ENCODE data around the gene OR52R1. TPM values are rescaled to one million over a fixed set of nuclear protein-coding genes. Genes with fewer than 3 reads are reported as not detected.

The OR52R1 gene
- total and polyA plus RNA-seq, 2 donors (not counting 3 experiments of a cell fraction or from before 2014, with no cell fraction given) = not detected

GRCh38 chr11:4809246-4809645 is 5.1 kb upstream of the OR52R1 start:
- CTCF ChIA-PET = no interaction called here
- intact Hi-C loops (cut with micrococcal nuclease) = no loop called here
- no peak overlapping the region for H3K4me3 ChIP-seq (replicated peaks in 1 of 3; ENCODE audit: insufficient read depth in 1 of 3, low read depth in 1 of 3, low read length in 3 of 3)
- no peaks in the 10 kb centered on the region for H4K20me1 ChIP-seq (replicated peaks; ENCODE audit: control insufficient read depth, extremely low read depth, insufficient read depth, low read length)
- dilution Hi-C loops (cut with MboI; ENCODE audit: extremely low pct_ligation_motif_present, low sequenced_read_pairs) = no loop called here
- no peaks in the 10 kb centered on the region for H3K36me3 ChIP-seq (ENCODE audit: control insufficient read depth in 2 of 2, extremely low read depth in 1 of 2, insufficient read depth in 2 of 2, low read length in 2 of 2)
- no peaks in the 10 kb centered on the region for H3K4me1 ChIP-seq (ENCODE audit: control insufficient read depth, extremely low read depth, insufficient read depth, low read length)
- POLR2A ChIA-PET = no interaction called here
- H3K27ac ChIP-seq (ENCODE audit: insufficient read depth, low read depth, low read length) = no peak overlapping the region
- H3K9me3 ChIP-seq (replicated peaks; ENCODE audit: control insufficient read depth, insufficient read depth, low read length) = no peaks in the 10 kb centered on the region
- DNase-seq (ENCODE audit: low read depth, low spot score) (no peak), FAIRE-seq (no peak)
- H3K27me3 ChIP-seq (ENCODE audit: control insufficient read depth in 2 of 2, insufficient read depth in 2 of 2, low read length in 2 of 2) = no peaks in the 10 kb centered on the region
- H3K9ac ChIP-seq (replicated peaks; ENCODE audit: extremely low read depth, insufficient read depth, low read length) = no peak overlapping the region
- TF ChIP-seq GATA2 (IDR thresholded peaks at IDR 0.05; ENCODE audit: insufficient read depth, insufficient read length, low read depth, low read length) (no peak), MYC (IDR thresholded peaks at IDR 0.05; ENCODE audit: low read depth, low read length) (no peak), POLR2AphosphoS5 (IDR thresholded peaks at IDR 0.05; ENCODE audit: insufficient read depth, low read depth, low read length) (no peak), FOS (IDR thresholded peaks at IDR 0.05; ENCODE audit: borderline replicate concordance, insufficient read depth, low read length) (no peak), CTCF (IDR thresholded peaks at IDR 0.05; ENCODE audit: extremely low read depth in 1 of 2, insufficient read depth in 1 of 2, low read depth in 1 of 2, low read length in 2 of 2) (no peak), JUN (IDR thresholded peaks at IDR 0.05; ENCODE audit: borderline replicate concordance, insufficient read depth, insufficient read length, low read depth) (no peak), POLR2A (IDR thresholded peaks at IDR 0.05; ENCODE audit: low read depth, low read length) (no peak), EZH2 (IDR thresholded peaks at IDR 0.05; ENCODE audit: borderline replicate concordance, low read depth, low read length, severe bottlenecking) (no peak)
- TF ChIP-seq, protein P1, sequence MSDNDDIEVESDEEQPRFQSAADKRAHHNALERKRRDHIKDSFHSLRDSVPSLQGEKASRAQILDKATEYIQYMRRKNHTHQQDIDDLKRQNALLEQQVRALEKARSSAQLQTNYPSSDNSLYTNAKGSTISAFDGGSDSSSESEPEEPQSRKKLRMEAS (IDR thresholded peaks at IDR 0.05; ENCODE audit: insufficient read depth, insufficient read length) = no peak
- BruUV-seq (replicated peaks) = no TSS peak
- H3K4me2 ChIP-seq (ENCODE audit: insufficient read depth, low read length) = no peak overlapping the region
- no peaks in the 10 kb centered on the region for H3K79me2 ChIP-seq (ENCODE audit: control insufficient read depth, insufficient read depth, low read length)
- no peaks in the 10 kb centered on the region for H3K9me1 ChIP-seq (replicated peaks; ENCODE audit: control insufficient read depth, extremely low read depth, insufficient read depth, low read length)
- no peak overlapping the region for H2AFZ ChIP-seq (ENCODE audit: low read depth, low read length)

All from endothelial cell of umbilical vein (primary cell).